ENCODE data around the gene CDH23. TPM values are rescaled to one million over a fixed set of nuclear protein-coding genes. Genes with fewer than 3 reads are reported as not detected.

CDH23 gene
- total and polyA plus RNA-seq, 9 of the 15 experiments (the other 6 are each of a cell fraction or from before 2014, with no cell fraction given): 0.18 to 1.2 (median 0.47) TPM

- TF ChIP-seq TCF7L2 (IDR thresholded peaks at IDR 0.05; ENCODE audit: low read depth, low read length): no peak
- peak; percentile 96 for TF ChIP-seq SMARCA4 (IDR thresholded peaks at IDR 0.05)
- no peak for TF ChIP-seq ZNF23 (CRISPR knock-in tag; IDR thresholded peaks at IDR 0.05)
- TF ChIP-seq, protein P1, sequence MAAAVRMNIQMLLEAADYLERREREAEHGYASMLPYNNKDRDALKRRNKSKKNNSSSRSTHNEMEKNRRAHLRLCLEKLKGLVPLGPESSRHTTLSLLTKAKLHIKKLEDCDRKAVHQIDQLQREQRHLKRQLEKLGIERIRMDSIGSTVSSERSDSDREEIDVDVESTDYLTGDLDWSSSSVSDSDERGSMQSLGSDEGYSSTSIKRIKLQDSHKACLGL (CRISPR knock-in tag; IDR thresholded peaks at IDR 0.05; ENCODE audit: borderline replicate concordance, poor library complexity, severe bottlenecking): no peak
- no peak for TF ChIP-seq ZBTB17 (CRISPR knock-in tag; IDR thresholded peaks at IDR 0.05)
- TF ChIP-seq, protein P2, sequence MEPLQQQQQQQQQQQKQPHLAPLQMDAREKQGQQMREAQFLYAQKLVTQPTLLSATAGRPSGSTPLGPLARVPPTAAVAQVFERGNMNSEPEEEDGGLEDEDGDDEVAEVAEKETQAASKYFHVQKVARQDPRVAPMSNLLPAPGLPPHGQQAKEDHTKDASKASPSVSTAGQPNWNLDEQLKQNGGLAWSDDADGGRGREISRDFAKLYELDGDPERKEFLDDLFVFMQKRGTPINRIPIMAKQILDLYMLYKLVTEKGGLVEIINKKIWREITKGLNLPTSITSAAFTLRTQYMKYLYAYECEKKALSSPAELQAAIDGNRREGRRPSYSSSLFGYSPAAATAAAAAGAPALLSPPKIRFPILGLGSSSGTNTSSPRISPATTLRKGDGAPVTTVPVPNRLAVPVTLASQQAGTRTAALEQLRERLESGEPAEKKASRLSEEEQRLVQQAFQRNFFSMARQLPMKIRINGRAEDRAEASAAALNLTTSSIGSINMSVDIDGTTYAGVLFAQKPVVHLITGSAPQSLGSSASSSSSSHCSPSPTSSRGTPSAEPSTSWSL (CRISPR knock-in tag; IDR thresholded peaks at IDR 0.05; ENCODE audit: borderline replicate concordance): no peak
- no peak for TF ChIP-seq SAFB (IDR thresholded peaks at IDR 0.05; ENCODE audit: borderline replicate concordance, low read depth, low read length)
- TF ChIP-seq PHB (CRISPR knock-in tag; IDR thresholded peaks at IDR 0.05): no peak
- TF ChIP-seq, protein P3, sequence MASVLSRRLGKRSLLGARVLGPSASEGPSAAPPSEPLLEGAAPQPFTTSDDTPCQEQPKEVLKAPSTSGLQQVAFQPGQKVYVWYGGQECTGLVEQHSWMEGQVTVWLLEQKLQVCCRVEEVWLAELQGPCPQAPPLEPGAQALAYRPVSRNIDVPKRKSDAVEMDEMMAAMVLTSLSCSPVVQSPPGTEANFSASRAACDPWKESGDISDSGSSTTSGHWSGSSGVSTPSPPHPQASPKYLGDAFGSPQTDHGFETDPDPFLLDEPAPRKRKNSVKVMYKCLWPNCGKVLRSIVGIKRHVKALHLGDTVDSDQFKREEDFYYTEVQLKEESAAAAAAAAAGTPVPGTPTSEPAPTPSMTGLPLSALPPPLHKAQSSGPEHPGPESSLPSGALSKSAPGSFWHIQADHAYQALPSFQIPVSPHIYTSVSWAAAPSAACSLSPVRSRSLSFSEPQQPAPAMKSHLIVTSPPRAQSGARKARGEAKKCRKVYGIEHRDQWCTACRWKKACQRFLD (CRISPR knock-in tag; IDR thresholded peaks at IDR 0.05): peak; percentile 87
- TF ChIP-seq ZNF263 (CRISPR knock-in tag; IDR thresholded peaks at IDR 0.05; ENCODE audit: borderline replicate concordance): peak; percentile 86
- TF ChIP-seq CBFA2T2 (conservative IDR thresholded peaks at IDR 0.05): peak; percentile 98
- TF ChIP-seq NEUROD1 (IDR thresholded peaks at IDR 0.05; ENCODE audit: borderline replicate concordance, low read depth, low read length, partially characterized antibody): no peak
- TF ChIP-seq ZNF3 (CRISPR knock-in tag; IDR thresholded peaks at IDR 0.05): no peak
- no peak for TF ChIP-seq ILF3 (IDR thresholded peaks at IDR 0.05; ENCODE audit: borderline replicate concordance)
- TF ChIP-seq CREB3L1 (IDR thresholded peaks at IDR 0.05; ENCODE audit: borderline replicate concordance, low read depth): no peak
- TF ChIP-seq ARNT (IDR thresholded peaks at IDR 0.05): peak; percentile 90 to 96
- no peak for TF ChIP-seq MAFG (tag; conservative IDR thresholded peaks at IDR 0.05)
- no peak for TF ChIP-seq ZNF277 (CRISPR knock-in tag; IDR thresholded peaks at IDR 0.05; ENCODE audit: borderline replicate concordance)
- no peak for TF ChIP-seq IRF1 (CRISPR knock-in tag; IDR thresholded peaks at IDR 0.05; ENCODE audit: borderline replicate concordance)
- no peak for TF ChIP-seq ZC3H11A (IDR thresholded peaks at IDR 0.05; ENCODE audit: low read depth, low read length)
- no peak for TF ChIP-seq CSDE1 (IDR thresholded peaks at IDR 0.05)
Measured at GRCh38 chr10:71635251-71635866, 238.6 kb downstream of the CDH23 start (continued).
